SH-SY5Y (cell line): ENCODE data around the gene RNF14.

Experiments used
- GATA2 ChIP-seq: IDR thresholded peaks from 2 replicates; pipeline ENCODE4 v1.6.1; 2011; ENCODE audit warnings: mild to moderate bottlenecking, low read depth, low read length
- GATA3 ChIP-seq: IDR thresholded peaks from 2 replicates; pipeline ENCODE4 v1.6.1; 2011; ENCODE audit warnings: low read depth, mild to moderate bottlenecking, low read length, moderate library complexity

The RNF14 gene

GRCh38 chr5:141968914-141969608 is at the start of gene RNF14:
Gene RNF14, plus strand, starts transcription at chr5:141969105. Its CDS starts 4,484 bp downstream, at chr5:141973589.
- TF ChIP-seq GATA3 (no peak), GATA2 (no peak)

GRCh38 chr5:141919218-141920119 is 49.4 kb upstream of the RNF14 start:
- TF ChIP-seq GATA2: no peak
- TF ChIP-seq GATA3: no peak

DNA sequence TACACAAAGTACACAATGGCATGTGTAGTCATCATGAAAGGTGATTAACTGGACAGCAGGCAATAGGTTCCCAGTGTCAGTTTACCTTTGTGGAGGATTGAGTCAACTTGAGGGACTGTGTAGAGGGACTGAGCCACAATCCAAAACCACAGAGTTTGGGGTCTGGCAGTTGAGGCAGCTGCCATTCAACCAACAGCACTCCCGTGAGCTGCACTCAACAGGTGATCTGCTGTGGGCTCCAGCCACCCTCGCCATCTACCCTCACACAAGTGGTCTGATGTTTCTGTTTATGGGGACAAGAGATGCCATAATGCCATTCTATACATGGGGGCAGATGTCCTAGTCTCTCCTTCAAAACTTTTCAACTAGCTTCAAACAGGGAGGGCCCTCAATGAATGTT is 48.1 kb upstream of the RNF14 start:
- TF ChIP-seq GATA2 (no peak), GATA3 (no peak)

DNA sequence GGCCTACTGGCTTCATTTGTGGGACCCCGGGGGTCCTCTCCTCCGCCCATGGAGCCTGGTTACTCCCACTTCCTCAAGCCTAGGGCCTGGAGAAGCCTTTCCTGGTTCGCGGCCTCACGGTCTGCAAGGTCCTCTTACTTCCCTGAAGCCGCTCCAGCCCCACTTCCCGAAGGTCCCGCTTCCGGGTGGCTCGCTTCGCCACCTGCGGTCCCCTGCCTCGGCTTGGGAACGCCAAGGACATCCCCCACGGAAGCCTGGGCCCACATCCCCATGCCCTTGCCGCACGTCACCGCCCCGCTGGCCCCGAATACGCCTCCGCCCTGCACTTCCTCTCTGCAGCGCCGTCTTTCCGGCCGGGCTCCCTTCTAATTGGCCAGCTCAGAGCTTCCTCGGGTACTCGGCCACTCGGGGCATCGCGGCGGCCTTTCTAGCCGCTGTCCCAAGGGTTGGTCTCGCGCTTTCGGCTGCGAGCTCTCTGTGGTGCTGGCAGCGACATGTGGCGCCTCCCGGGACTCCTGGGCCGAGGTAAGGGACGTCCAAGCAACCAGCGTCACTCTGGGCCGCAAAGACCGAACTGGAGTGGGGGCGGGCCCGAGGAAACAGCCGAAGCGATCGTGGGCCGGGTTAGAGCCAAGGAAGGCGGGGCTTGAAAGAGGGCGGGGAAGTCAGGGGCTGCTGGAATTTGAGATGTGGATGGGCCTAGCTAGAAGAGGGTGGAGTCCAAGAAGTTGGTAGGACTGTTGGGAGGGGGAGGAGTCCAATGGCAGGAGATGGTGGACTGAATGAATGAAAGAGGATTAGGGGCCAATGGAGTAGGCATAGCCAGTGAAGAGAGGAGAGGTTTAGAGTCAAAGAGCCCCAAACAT is 45.2 kb upstream of the RNF14 start, which contains the start of gene DELE1:
TSS of gene DELE1 (plus strand) at position 424 of the 866 bp plus-strand sequence. CDS start at position 495, 71 bp downstream.
- no peak for TF ChIP-seq GATA2
- TF ChIP-seq GATA3: no peak

DNA sequence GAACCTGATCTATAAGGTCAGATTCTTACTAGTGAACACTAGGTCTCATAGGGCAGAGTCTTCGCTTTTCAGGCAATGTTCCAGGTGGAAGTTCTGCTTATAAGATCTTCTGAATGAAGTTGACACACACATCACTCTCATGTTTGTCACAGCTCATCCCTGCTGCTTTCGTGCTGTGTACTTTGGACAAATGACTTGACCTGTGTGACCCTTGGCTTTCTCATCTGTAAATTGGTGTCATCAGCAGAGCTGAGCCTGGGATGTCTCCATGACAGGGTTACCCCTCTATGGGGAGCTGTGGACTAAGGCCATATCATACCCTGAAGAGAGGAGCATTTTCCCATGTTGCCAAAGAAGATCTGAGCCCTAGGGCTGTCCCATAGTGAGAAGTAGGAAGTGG is 42.5 kb upstream of the RNF14 start:
- TF ChIP-seq GATA2: no peak
- TF ChIP-seq GATA3: no peak

- TF ChIP-seq GATA2 (no peak), GATA3 (no peak)
Observed at GRCh38 chr5:141928051-141928450, 40.9 kb upstream of the RNF14 start.

GRCh38 chr5:141929398-141930058 is 39.4 kb upstream of the RNF14 start:
- TF ChIP-seq GATA3 (no peak), GATA2 (no peak)

DNA sequence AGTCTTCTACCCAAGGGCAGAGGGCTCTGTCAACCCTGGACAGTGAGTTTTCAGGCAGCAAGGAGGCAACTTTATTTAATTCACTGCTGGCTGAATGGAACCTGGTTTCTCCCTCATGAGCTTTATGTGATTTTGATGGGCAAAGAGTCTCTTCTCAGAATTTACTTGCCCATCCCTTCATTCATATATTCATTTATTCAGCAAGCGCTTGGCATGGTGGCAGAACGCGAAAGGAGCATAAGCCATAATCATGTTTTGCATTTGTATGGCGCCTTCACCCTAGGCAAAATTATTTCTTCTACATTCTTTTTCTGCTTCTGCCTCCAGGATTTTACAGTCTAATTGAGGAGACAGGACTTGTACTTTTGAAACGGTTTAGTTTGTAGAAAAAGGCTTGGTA is 37.2 kb upstream of the RNF14 start:
- TF ChIP-seq GATA3 (no peak), GATA2 (no peak)

- TF ChIP-seq GATA3: no peak
- TF ChIP-seq GATA2: no peak
Observed at GRCh38 chr5:141933151-141933550, 35.8 kb upstream of the RNF14 start.

DNA sequence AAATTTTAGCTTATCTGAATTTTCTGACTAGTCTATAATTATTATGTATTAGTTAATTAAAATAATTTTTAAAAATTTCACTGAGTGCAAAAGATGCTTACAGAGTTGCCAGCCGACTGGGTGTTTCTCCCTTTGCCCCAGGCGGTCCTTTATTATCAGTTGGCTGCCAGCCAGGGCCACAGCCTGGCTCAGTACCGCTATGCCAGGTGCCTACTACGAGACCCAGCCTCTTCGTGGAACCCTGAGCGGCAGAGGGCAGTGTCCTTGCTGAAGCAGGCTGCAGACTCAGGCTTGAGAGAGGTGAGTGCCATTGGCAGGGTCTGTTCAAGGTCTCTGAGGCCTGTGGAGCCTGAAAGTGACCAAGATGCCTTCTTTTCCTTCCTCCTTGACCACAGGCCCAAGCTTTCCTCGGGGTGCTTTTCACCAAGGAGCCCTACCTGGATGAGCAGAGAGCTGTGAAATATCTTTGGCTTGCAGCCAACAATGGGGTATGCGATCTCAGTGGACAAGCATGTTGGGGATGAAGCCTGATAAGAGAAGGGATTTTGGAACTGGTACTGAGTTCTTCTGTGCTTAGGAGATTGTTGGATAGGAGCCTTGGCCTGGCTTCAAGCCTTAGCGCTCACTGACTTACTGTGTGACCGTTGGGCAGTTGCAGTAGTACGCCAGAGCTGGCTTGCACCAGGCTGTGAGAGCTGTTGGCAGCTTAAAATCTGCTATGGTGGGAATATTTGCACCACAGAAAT is 34.6 kb upstream of the RNF14 start:
- no peak for TF ChIP-seq GATA3
- peak; percentile 75; the same call in 1 of the 2 replicates for TF ChIP-seq GATA2

GRCh38 chr5:141935538-141935937 is 33.4 kb upstream of the RNF14 start:
- TF ChIP-seq GATA3 (no peak), GATA2 (no peak)

DNA sequence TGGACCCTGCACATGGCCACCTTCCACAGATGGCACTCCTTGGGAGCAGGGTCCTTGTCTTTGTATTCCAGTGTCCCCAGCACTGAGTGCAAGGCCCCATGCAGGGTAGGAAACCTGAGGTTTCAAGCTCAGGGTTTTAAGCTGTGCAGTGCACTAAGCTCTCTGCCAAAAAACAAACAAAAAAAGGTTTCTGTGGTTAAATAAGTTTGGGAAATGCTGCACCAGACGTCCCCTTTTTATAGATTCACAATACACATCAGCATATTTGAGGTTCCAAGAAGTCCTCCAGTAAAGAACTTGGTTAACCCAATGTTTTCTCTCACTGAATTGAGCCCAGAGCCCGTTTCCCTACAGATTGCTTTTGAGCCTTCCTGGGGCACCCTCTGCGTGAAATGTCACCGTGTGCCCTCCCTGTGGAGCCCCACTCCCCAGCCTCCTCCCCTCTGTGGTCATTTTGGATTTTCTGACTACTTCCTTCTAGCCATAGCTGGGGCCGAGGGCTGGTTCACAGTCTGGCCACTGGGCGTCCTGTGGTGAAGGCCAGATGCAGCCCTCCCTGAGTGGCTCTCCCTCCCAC is 28.1 kb upstream of the RNF14 start:
- no peak for TF ChIP-seq GATA3
- TF ChIP-seq GATA2: no peak

GRCh38 chr5:141941307-141941706 is 27.6 kb upstream of the RNF14 start:
- TF ChIP-seq GATA3: no peak
